SK-N-MC (cell line): Measurements from ENCODE around the gene CFAP69.
"Not testable (repeated sequence)": the region's sequence is repeated elsewhere in the genome, so short reads cannot be mapped to it uniquely, and the experiment has no call there.

Experiments used
- DNase-seq: peaks from one replicate; pipeline ENCODE4 v3.0.0-alpha.2; 2011; ENCODE audit warnings: low read depth, low spot score
- H3K27ac ChIP-seq: fragments of 200-600 bp; sonication (generic); 2 replicates; pipeline ENCODE4 v1.5.1; 2016; ENCODE audit warnings: mixed run types
- H3K36me3 ChIP-seq: fragments of 200-600 bp; sonication (generic); 2 replicates; pipeline ENCODE4 v1.6.1; 2017; ENCODE audit warnings: antibody characterized with exemption, low read length, mixed read lengths; ENCODE audit not compliant: insufficient read depth
- H3K4me3 ChIP-seq: fragments of 200-600 bp; sonication (generic); 2 replicates; pipeline ENCODE4 v1.5.1; 2016
- H3K9ac ChIP-seq: fragments of 200-600 bp; sonication (generic); 2 replicates; pipeline ENCODE4 v1.8.0; 2017; ENCODE audit warnings: mixed run types, mixed read lengths; ENCODE audit not compliant: insufficient read length
- H3K9me3 ChIP-seq: fragments of 200-600 bp; sonication (generic); 2 replicates; pipeline ENCODE4 v1.6.1; 2017; ENCODE audit warnings: low read depth, mild to moderate bottlenecking, antibody characterized with exemption, low read length, moderate library complexity, mixed read lengths
- EZH2 ChIP-seq: fragments of 200-600 bp; sonication (generic); IDR thresholded peaks from one replicate; pipeline ENCODE4 v1.6.1; 2017; ENCODE audit warnings: antibody characterized with exemption
- FOXP2 ChIP-seq: optimal IDR thresholded peaks from 2 replicates; pipeline ENCODE3; 2011; ENCODE audit warnings: mild to moderate bottlenecking, moderate library complexity; ENCODE audit not compliant: insufficient read depth; ENCODE audit errors: extremely low read length, control extremely low read depth
- POLR2AphosphoS5 ChIP-seq: IDR thresholded peaks from 2 replicates; pipeline ENCODE4 v1.6.1; 2012; ENCODE audit warnings: mild to moderate bottlenecking, low read depth, low read length, borderline replicate concordance

The CFAP69 gene

DNA sequence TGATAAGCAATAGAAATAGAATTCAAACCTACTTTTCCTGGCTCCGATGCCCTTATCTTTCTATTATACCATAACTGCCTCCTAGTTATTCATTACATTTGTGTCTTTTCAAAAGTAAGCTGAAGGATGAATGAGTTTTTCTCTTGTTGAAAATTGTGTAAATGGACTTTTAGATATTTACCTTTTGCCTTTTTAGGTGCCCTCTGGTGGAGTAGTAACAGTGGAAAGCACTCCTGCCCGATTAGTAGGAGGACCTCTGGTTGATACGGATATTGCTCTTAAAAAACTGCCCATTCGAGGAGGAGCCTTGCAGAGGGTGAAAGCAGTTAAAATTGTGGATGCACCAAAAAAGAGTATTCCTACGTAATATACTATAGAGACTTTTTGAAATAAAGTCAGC is 64.9 kb downstream of the CFAP69 start:
- no peak for DNase-seq
- no peak overlapping the region for H3K4me3 ChIP-seq
- H3K9ac ChIP-seq: no peak overlapping the region
- H3K36me3 ChIP-seq: no peaks in the 10 kb centered on the region
- no peaks in the 10 kb centered on the region for H3K9me3 ChIP-seq
- TF ChIP-seq EZH2 (no peak), FOXP2 (no peak)
- no peak overlapping the region for H3K27ac ChIP-seq

DNA sequence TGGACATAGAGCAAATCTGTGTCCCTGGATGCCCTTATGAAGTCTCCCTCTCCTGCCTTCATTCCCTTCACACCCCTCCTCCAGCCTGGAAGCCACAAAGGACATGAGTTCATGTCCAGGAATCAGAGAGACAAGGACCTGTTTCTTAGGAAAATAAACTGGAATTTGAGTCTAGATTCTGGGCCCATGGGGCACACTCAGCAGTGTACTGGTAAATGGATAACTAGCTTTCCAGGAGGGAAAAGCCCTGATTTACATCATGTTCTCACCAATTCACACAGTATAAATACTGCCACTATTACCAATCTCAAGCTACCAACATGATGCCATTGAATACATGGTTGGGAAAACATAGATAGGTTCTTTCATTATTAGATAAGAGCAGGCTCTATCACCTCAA is 66.2 kb downstream of the CFAP69 start:
- no peak overlapping the region for H3K27ac ChIP-seq
- no peak overlapping the region for H3K9ac ChIP-seq
- H3K9me3 ChIP-seq: no peaks in the 10 kb centered on the region
- H3K36me3 ChIP-seq: no peaks in the 10 kb centered on the region
- DNase-seq: no peak
- no peak overlapping the region for H3K4me3 ChIP-seq
- TF ChIP-seq FOXP2 (no peak), POLR2AphosphoS5 (no peak), EZH2 (no peak)

DNA sequence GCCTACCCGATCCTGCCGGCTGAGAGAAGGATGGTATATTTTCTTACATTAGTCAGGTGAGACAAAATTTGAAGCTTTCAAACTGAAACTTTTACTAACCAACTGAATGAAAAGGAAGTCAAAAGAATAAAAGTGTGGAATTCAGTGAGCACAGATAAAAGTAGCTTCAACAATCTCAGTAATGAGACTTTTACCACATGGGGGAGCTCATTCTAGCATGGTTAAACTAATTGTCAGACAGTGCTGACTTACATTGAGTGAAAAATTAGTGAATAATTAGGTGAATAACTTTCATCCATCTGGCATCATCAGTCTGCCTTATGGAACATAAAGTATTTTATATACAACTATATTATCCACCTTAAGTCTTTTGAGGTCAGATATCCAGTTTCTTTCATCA is 67.8 kb downstream of the CFAP69 start:
- no peak overlapping the region for H3K9ac ChIP-seq
- no peaks in the 10 kb centered on the region for H3K9me3 ChIP-seq
- no peak overlapping the region for H3K4me3 ChIP-seq
- no peak overlapping the region for H3K27ac ChIP-seq
- H3K36me3 ChIP-seq: no peaks in the 10 kb centered on the region
- DNase-seq: no peak
- TF ChIP-seq EZH2 (no peak), POLR2AphosphoS5 (no peak), FOXP2 (no peak)

DNA sequence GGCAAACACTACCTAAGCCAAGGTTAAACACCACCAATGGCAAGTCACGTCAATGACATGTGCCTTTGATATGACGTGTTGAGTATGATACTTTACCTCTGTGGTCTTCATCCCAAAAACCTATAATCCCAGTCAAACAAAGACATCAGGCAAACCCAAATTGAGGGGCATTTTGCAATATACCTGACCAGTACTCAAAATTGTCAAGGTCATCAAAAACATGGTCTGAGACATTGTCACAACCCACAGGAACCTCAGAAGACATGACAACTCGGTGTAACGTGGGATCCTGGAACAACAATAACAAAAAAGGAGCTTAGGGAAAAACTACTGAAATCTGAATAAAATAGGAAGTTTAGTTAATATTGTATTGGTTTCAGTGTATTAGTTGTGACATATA is 68.9 kb downstream of the CFAP69 start:
- Histone ChIP-seq H3K9ac (no peak overlapping the region), H3K4me3 (no peak overlapping the region), H3K27ac (no peak overlapping the region), H3K9me3 (no peaks in the 10 kb centered on the region), H3K36me3 (no peaks in the 10 kb centered on the region)
- no peak for DNase-seq
- no peak for TF ChIP-seq POLR2AphosphoS5
- TF ChIP-seq FOXP2: no peak
- TF ChIP-seq EZH2: no peak

DNA sequence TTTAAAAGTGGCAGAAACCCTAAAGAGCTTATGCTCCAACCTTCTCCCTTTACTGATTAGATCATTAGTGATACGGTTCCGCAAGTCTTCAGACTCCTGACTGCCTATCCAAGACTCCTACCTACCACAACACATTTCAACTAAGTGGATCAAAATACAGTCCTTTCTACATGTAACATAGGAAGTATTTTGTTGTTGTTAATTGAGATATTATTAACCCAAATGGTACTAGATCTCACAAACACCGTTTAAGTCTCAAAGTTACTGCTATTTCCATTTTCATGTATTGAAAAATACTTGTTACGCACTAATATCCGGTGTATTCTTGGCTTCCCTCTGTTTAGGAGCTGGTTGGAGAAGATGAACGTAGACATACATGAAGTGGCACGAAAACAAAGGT is 75.0 kb downstream of the CFAP69 start:
- Histone ChIP-seq H3K4me3 (no peak overlapping the region), H3K27ac (no peak overlapping the region)

DNA sequence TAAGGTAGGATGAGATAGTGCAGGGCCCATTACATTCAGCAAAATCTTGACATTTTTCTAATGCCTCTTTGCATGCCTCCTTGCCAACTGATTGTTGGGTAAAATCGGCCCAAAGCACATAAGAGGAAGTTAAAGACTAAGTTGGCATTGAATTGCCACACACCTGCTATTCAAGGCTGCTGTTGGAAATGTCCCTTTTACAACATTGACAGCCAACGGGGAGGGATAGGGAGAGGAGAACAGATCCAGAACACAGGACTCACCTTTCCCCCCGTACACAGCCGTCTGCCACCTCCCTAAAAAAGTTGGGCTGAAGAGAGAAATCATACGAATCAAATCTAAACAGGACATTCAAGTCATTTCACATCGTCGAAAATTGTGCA is 75.4 kb downstream of the CFAP69 start:
- no peak for TF ChIP-seq FOXP2
- TF ChIP-seq EZH2: no peak
- TF ChIP-seq POLR2AphosphoS5: no peak
- Histone ChIP-seq H3K9ac (no peak overlapping the region), H3K9me3 (no peaks in the 10 kb centered on the region), H3K4me3 (no peak overlapping the region), H3K27ac (no peak overlapping the region), H3K36me3 (no peaks in the 10 kb centered on the region)
- DNase-seq: no peak

More for the DNA sequence above, 75.0 kb downstream of the CFAP69 start:
- Histone ChIP-seq H3K36me3 (no peaks in the 10 kb centered on the region), H3K9me3 (no peaks in the 10 kb centered on the region), H3K9ac (no peak overlapping the region)
- no peak for DNase-seq
- TF ChIP-seq POLR2AphosphoS5 (no peak), FOXP2 (no peak), EZH2 (no peak)

DNA sequence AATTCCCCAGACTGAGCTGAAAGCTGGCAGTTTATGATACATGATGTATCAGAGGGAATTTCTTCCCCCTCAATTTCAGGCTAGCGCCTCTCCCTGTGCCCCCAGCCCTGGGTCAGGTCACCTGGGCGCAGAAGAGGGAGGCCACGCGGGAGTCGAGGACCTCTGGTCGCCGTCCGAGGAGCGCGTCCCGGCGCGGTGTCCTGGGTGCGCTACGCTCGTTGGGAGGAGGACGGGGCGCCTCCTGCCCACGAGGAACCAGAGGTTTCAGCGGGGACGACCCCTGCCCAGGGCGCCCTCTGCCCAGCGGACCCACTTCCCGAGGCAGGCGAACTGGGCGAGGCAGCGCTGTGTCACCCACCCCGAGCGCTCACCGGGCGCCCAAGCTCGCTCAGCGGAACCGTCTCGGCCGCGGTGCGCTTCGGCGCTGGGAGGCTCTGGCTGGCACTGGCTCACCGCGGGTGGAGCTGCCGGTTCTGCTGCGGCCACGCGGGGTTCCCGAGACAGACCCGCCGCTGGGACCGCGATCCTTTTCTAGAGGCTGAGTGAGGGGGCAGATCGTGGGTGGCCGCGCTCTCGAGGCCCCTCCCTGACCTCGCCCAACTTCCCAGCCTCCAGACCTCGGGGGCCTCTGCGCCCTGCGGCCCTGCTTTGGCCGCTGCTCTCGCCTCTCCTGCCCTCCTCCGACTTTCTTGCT is 76.0 kb downstream of the CFAP69 start, which contains the start of gene FAM237B:
Gene FAM237B (minus strand): TSS at position 504 of the 694 bp plus-strand sequence. CDS start 1,556 bp downstream, outside the sequence.
- Histone ChIP-seq H3K9me3 (no peaks in the 10 kb centered on the region), H3K9ac (no peak within 1 kb of the TSS), H3K36me3 (no peaks in the 10 kb centered on the region), H3K4me3 (no peak within 1 kb of the TSS), H3K27ac (no peak within 1 kb of the TSS)
- DNase-seq: no peak
- no peak for TF ChIP-seq POLR2AphosphoS5
- TF ChIP-seq FOXP2: no peak

DNA sequence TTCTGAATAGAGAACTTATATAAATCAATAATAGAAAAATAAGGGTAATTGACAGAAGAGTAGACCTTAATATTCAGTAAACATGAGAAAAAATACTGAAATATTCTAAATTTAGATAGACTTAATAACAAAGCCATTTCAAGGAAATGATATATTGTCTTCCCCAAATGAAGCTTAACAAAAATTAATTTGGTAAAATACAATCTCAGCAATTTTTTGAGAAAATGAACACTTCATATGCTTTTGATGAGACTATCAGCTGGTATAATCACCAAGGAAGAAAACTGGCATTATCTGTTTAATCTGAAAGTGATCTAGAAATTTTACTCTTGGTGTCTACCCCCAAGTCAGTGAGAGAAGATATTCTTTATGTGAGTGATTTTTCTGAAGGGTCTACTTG is 77.9 kb downstream of the CFAP69 start:
- DNase-seq: no peak
- H3K9me3 ChIP-seq: no peaks in the 10 kb centered on the region
- no peak overlapping the region for H3K27ac ChIP-seq
- no peak overlapping the region for H3K9ac ChIP-seq
- TF ChIP-seq EZH2 (no peak), FOXP2 (no peak), POLR2AphosphoS5 (no peak)
- H3K4me3 ChIP-seq: no peak overlapping the region
- H3K36me3 ChIP-seq: no peaks in the 10 kb centered on the region

DNA sequence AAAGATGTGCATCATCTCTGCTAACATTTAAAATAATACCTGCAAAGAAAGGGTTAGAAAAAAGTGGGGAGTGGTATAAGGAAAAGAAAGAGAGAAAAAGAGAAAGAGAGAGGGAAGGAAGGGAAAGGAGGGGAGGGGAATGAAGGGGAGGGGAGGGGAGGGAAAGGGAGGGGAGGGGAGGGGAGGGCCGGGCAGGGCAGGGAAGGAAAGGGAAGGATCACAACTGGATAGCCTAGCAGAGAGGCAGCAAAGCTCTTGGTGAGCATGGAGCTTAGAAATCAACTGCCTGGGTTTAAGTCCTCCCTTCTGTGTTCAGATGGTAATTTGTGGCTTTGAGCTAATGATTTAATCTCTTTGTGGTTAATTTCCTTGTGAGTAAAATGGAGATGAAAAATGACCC is 81.5 kb downstream of the CFAP69 start:
- no peaks in the 10 kb centered on the region for H3K36me3 ChIP-seq
- H3K4me3 ChIP-seq: no peak overlapping the region
- no peaks in the 10 kb centered on the region for H3K9me3 ChIP-seq
- H3K27ac ChIP-seq: no peak overlapping the region
- H3K9ac ChIP-seq: no peak overlapping the region
- no peak for TF ChIP-seq EZH2
- TF ChIP-seq POLR2AphosphoS5: no peak
- TF ChIP-seq FOXP2: no peak
- no peak for DNase-seq

DNA sequence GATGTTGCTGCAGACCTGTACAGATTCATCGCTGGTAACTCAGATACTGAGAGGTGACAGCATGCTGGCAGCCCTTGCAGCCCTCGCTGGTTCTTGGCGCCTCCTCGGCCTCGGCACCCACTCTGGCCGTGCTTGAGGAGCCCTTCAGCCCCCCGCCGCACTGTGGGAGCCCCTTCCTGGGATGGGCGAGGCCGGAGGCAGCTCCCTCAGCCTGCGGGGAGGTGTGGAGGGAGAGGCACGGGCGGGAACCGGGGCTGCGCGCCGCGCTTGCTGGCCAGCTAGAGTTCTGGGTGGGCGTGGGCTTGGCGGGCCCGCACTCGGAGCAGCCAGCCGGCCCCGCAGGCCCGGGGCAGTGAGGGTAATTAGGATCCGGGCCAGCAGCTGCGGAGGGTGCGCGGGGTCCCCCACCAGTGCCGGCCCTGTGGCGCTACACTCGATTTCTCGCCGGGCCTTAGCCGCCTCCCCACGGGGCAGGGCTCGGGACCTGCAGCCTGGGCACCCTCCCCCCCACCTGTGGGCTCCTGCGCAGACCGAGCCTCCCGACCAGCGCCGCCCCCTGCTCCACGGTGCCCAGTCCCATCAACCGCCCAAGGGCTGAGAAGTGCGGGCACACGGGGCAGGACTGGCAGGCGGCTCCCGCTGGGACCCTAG is 89.3 kb downstream of the CFAP69 start:
- H3K4me3 ChIP-seq: no peak overlapping the region
- H3K9ac ChIP-seq: no peak overlapping the region
- H3K9me3 ChIP-seq: no peaks in the 10 kb centered on the region
- DNase-seq: no peak
- TF ChIP-seq EZH2: no peak
- TF ChIP-seq POLR2AphosphoS5: no peak
- TF ChIP-seq FOXP2: no peak
- H3K27ac ChIP-seq: no peak overlapping the region
- no peaks in the 10 kb centered on the region for H3K36me3 ChIP-seq

DNA sequence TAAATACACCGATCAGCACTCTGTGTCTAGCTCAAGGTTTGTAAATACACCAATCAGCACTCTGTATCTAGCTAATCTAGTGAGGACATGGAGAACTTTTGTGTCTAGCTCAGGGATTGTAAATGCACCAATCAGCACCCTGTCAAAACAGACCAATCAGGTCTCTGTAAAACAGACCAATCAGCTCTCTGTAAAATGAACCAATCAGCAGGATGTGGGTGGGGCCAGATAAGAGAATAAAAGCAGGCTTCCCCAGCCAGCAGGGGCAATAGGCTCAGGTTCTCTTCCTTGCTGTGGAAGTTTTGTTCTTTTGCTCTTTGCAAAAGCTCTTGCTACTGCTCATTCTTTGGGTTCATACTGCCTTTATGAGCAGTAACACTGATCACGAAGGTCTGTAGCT is 90.0 kb downstream of the CFAP69 start:
- H3K4me3 ChIP-seq, H3K9ac ChIP-seq, H3K9me3 ChIP-seq, H3K36me3 ChIP-seq, DNase-seq, H3K27ac ChIP-seq: not testable (repeated sequence)
